Measurements from ENCODE around the gene UNC45B.

DNA sequence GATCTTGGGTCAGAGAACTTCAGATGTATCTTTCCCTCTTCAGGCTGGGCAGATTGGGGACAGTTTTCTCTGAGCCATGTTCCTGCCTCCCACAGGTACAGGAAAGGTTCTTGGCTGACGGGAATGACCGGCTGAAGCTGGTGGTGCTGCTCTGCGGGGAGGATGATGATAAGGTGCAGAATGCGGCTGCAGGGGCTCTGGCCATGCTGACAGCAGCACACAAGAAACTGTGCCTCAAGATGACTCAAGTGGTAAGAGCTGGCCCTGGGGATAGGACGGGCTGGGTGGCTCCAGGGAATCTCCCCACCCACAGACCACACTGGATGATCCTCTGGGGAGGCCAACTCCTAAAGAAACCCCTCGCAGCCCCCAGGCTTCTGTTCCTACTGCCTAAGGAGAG is 35.7 kb downstream of the UNC45B start:
- no peak for TF ChIP-seq CTCF (IDR thresholded peaks at IDR 0.05)
- no peak for TF ChIP-seq KAT7 (CRISPR knock-in tag; IDR thresholded peaks at IDR 0.05; ENCODE audit: borderline replicate concordance)
- TF ChIP-seq CBFB (CRISPR knock-in tag; IDR thresholded peaks at IDR 0.05; ENCODE audit: low read depth): no peak
- no peak for TF ChIP-seq NFYB (CRISPR knock-in tag; conservative IDR thresholded peaks at IDR 0.05; ENCODE audit: low read depth)
- TF ChIP-seq, protein P1, sequence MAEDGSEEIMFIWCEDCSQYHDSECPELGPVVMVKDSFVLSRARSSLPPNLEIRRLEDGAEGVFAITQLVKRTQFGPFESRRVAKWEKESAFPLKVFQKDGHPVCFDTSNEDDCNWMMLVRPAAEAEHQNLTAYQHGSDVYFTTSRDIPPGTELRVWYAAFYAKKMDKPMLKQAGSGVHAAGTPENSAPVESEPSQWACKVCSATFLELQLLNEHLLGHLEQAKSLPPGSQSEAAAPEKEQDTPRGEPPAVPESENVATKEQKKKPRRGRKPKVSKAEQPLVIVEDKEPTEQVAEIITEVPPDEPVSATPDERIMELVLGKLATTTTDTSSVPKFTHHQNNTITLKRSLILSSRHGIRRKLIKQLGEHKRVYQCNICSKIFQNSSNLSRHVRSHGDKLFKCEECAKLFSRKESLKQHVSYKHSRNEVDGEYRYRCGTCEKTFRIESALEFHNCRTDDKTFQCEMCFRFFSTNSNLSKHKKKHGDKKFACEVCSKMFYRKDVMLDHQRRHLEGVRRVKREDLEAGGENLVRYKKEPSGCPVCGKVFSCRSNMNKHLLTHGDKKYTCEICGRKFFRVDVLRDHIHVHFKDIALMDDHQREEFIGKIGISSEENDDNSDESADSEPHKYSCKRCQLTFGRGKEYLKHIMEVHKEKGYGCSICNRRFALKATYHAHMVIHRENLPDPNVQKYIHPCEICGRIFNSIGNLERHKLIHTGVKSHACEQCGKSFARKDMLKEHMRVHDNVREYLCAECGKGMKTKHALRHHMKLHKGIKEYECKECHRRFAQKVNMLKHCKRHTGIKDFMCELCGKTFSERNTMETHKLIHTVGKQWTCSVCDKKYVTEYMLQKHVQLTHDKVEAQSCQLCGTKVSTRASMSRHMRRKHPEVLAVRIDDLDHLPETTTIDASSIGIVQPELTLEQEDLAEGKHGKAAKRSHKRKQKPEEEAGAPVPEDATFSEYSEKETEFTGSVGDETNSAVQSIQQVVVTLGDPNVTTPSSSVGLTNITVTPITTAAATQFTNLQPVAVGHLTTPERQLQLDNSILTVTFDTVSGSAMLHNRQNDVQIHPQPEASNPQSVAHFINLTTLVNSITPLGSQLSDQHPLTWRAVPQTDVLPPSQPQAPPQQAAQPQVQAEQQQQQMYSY (CRISPR knock-in tag; IDR thresholded peaks at IDR 0.05): no peak
- no peak for TF ChIP-seq FOXJ3 (CRISPR knock-in tag; IDR thresholded peaks at IDR 0.05; ENCODE audit: borderline replicate concordance)
- TF ChIP-seq ZNF263 (CRISPR knock-in tag; IDR thresholded peaks at IDR 0.05; ENCODE audit: low read depth): no peak
